Stomach (tissue), 9 donors: ENCODE data around the gene AGAP1. TPM values are rescaled to one million over a fixed set of nuclear protein-coding genes. Genes with fewer than 3 reads are reported as not detected.

Experiments
- DNase-seq, 2 donors: peaks; one replicate each; pipeline versions ENCODE4 v3.0.0 to v3.0.0-alpha.2; 2013 to 2019
- H3K27ac ChIP-seq, 5 donors: fragments of 200-600 bp in 4 of 5; sonication (generic) in 4 of 5; one replicate each; pipeline ENCODE4 v1.5.1; 2013 to 2019; ENCODE audit warnings: mild to moderate bottlenecking in 1 of 5, moderate library complexity in 1 of 5
- H3K27me3 ChIP-seq, 3 donors: fragments of 200-600 bp; sonication (generic); one replicate each; pipeline ENCODE4 v1.5.1; 2017 to 2019; ENCODE audit warnings: mixed run types in 1 of 3
- H3K36me3 ChIP-seq, 4 donors: fragments of 200-600 bp; sonication (generic); 1 replicate in 3 of 4; 2 replicates in 1 of 4; pipeline ENCODE4 v1.5.1; 2016 to 2019
- H3K4me1 ChIP-seq, 4 donors: fragments of 200-600 bp; sonication (generic); one replicate each; pipeline ENCODE4 v1.5.1; 2016 to 2019
- H3K4me3 ChIP-seq, 4 donors: fragments of 200-600 bp; sonication (generic) in 3 of 4; one replicate each; pipeline ENCODE4 v1.5.1; 2016 to 2019; ENCODE audit warnings: mild to moderate bottlenecking in 1 of 4
- H3K9me3 ChIP-seq, 4 donors: fragments of 200-600 bp; sonication (generic); one replicate each; pipeline ENCODE4 v1.5.1; 2016 to 2019
- CTCF ChIP-seq, 7 experiments: fragments of 450-650 bp in 4 of 7; fragments of 200-600 bp in 3 of 7; sonication (generic) in 3 of 7; IDR thresholded peaks; one replicate each; pipeline ENCODE4 v1.5.1; 2016 to 2019; ENCODE audit warnings: antibody characterized with exemption in 7 of 7, control low read depth in 2 of 7, mild to moderate bottlenecking in 1 of 7
- EP300 ChIP-seq: sonication (generic); formaldehyde crosslinking; IDR thresholded peaks from one replicate; pipeline ENCODE4 v1.6.1; 2017; ENCODE audit warnings: antibody characterized with exemption
- POLR2A ChIP-seq, 4 donors: fragments of 450-650 bp; IDR thresholded peaks; one replicate each; pipeline ENCODE4 v1.6.1; 2016; ENCODE audit warnings: antibody characterized with exemption in 4 of 4, control low read depth in 2 of 4, mild to moderate bottlenecking in 1 of 4, moderate library complexity in 1 of 4
- POLR2AphosphoS5 ChIP-seq, 3 donors: sonication (generic); formaldehyde crosslinking; IDR thresholded peaks; one replicate each; pipeline ENCODE4 v1.6.1; 2016; ENCODE audit warnings: antibody characterized with exemption in 3 of 3
- WGBS, 5 donors: extraction: QIAGEN DNeasy Blood & Tissue Kit in 3 of 5; methylation state at CpG; one replicate each; pipeline versions ENCODE4 v1.1.5 to v1.1.7; 2013 to 2018; 5-methylcytosine and 5-hydroxymethylcytosine counted together
- intact Hi-C: fragments of 100-400 bp; cut with DNase I; formaldehyde crosslinking; loops from one replicate; pipeline ENCODE4 v1.15.1; 2023; ENCODE audit warnings: low total_unique reads
- polyA plus RNA-seq, 3 donors: library from polyadenylated mRNA; stranded (reverse); fragments of 200-250 nt; gene quantifications; one replicate each; pipeline ENCODE4 v1.2.3, GENCODE V29; 2013
- total RNA-seq, 5 donors: library from RNA; depleted of rRNA; stranded (reverse); fragments of >200 nt; gene quantifications; one replicate each; pipeline versions ENCODE4 v1.1.0 to v1.2.3, GENCODE V29; 2014 to 2016
- donor health status: healthy with polysubstance abuse.
- donor health status: Bipolar disorder and iron deficiency.
- donor health status: healthy.

Gene AGAP1
- total and polyA plus RNA-seq, 8 donors: 4.2 to 139 (median 35.0) TPM

- intact Hi-C loops: no loop called here
- Histone ChIP-seq H3K4me1 (no peaks in the 10 kb centered on the region), H3K9me3 (no peaks in the 10 kb centered on the region), H3K36me3 (peaks cover 0 to 16% (median 11%) of the 10 kb centered on the region in 4 donors), H3K27me3 (no peaks in the 10 kb centered on the region), H3K27ac (no peak overlapping the region), H3K4me3 (no peak overlapping the region)
- no peak for TF ChIP-seq CTCF (IDR thresholded peaks at IDR 0.05)
- TF ChIP-seq EP300: no peak
- TF ChIP-seq POLR2A (IDR thresholded peaks at IDR 0.05): no peak
- TF ChIP-seq POLR2AphosphoS5 (IDR thresholded peaks at IDR 0.05): no peak
- 90 to 93% (median 92%) methylated on average over 11 of the region's 11 CpGs for WGBS, 5 donors
- no peak for DNase-seq
Observed at GRCh38 chr2:235833971-235834620, 340.3 kb downstream of the AGAP1 start.

- H3K27ac ChIP-seq: no peak overlapping the region
- no peak for TF ChIP-seq CTCF (IDR thresholded peaks at IDR 0.05)
- no peak for TF ChIP-seq EP300
- TF ChIP-seq POLR2A (IDR thresholded peaks at IDR 0.05): no peak
- TF ChIP-seq POLR2AphosphoS5 (IDR thresholded peaks at IDR 0.05): no peak
- no peak overlapping the region for H3K4me3 ChIP-seq
- intact Hi-C loops: no loop called here
- H3K4me1 ChIP-seq: no peaks in the 10 kb centered on the region
- no peaks in the 10 kb centered on the region for H3K27me3 ChIP-seq
- no peaks in the 10 kb centered on the region for H3K9me3 ChIP-seq
- peaks cover 0 to 14% (median 8%) of the 10 kb centered on the region in 4 donors for H3K36me3 ChIP-seq
- 94 to 96% (median 95%) methylated on average over 16 of the region's 16 CpGs for WGBS, 5 donors
- DNase-seq: no peak
Observed at GRCh38 chr2:235834781-235835180, 340.9 kb downstream of the AGAP1 start.

GRCh38 chr2:235835810-235836209, 342.0 kb downstream of the AGAP1 start:
- TF ChIP-seq CTCF (IDR thresholded peaks at IDR 0.05): no peak
- no peak for TF ChIP-seq POLR2AphosphoS5 (IDR thresholded peaks at IDR 0.05)
- TF ChIP-seq POLR2A (IDR thresholded peaks at IDR 0.05): no peak
- TF ChIP-seq EP300: no peak

GRCh38 chr2:235836491-235836911, 342.7 kb downstream of the AGAP1 start:
- peak in 1 of 2 donors; percentile 62 for DNase-seq
- intact Hi-C loops: no loop called here
- H3K36me3 ChIP-seq: peaks cover 0 to 4% (median 0%) of the 10 kb centered on the region in 4 donors
- H3K4me1 ChIP-seq: no peaks in the 10 kb centered on the region
- no peak overlapping the region for H3K4me3 ChIP-seq
- TF ChIP-seq CTCF (IDR thresholded peaks at IDR 0.05) (no peak), EP300 (no peak), POLR2AphosphoS5 (IDR thresholded peaks at IDR 0.05) (no peak), POLR2A (IDR thresholded peaks at IDR 0.05) (no peak)
- H3K27ac ChIP-seq: no peak overlapping the region
- H3K9me3 ChIP-seq: no peaks in the 10 kb centered on the region
- WGBS, 5 donors: 63 to 72% (median 67%) methylated on average over 7 of the region's 7 CpGs
- no peaks in the 10 kb centered on the region for H3K27me3 ChIP-seq

More at GRCh38 chr2:235835810-235836209, 342.0 kb downstream of the AGAP1 start:
- intact Hi-C loops: no loop called here
- H3K4me1 ChIP-seq: no peaks in the 10 kb centered on the region
- no peaks in the 10 kb centered on the region for H3K27me3 ChIP-seq
- no peaks in the 10 kb centered on the region for H3K9me3 ChIP-seq
- DNase-seq: no peak
- no peak overlapping the region for H3K27ac ChIP-seq
- H3K4me3 ChIP-seq: no peak overlapping the region
- H3K36me3 ChIP-seq: peaks cover 0 to 10% (median 2%) of the 10 kb centered on the region in 4 donors
- 86 to 93% (median 89%) methylated on average over 6 of the region's 6 CpGs for WGBS, 5 donors
